KOPT-K1 (cell line): ENCODE results near the gene BTBD9.
"Not testable (repeated sequence)": the region's sequence is repeated elsewhere in the genome, so short reads cannot be mapped to it uniquely, and the experiment has no call there.

Source experiments
- H3K27ac ChIP-seq: fragments of 200-600 bp; sonication (generic); 2 replicates; pipeline ENCODE4 v1.5.1; 2016; ENCODE audit warnings: antibody characterized with exemption, mild to moderate bottlenecking, low read depth, low read length; ENCODE audit not compliant: poor library complexity, severe bottlenecking
- H3K36me3 ChIP-seq: fragments of 200-600 bp; sonication (generic); 2 replicates; pipeline ENCODE4 v1.5.1; 2017; ENCODE audit warnings: antibody characterized with exemption, mild to moderate bottlenecking, low read length, moderate library complexity; ENCODE audit not compliant: insufficient read depth
- H3K9me3 ChIP-seq: fragments of 200-600 bp; sonication (generic); 2 replicates; pipeline ENCODE4 v1.5.1; 2017; ENCODE audit warnings: antibody characterized with exemption, low read length, mild to moderate bottlenecking; ENCODE audit not compliant: insufficient read depth, poor library complexity, severe bottlenecking

The BTBD9 gene

GRCh38 chr6:38631186-38631783, 8.4 kb downstream of the BTBD9 start:
- no peaks in the 10 kb centered on the region for H3K36me3 ChIP-seq
- H3K27ac ChIP-seq = no peak overlapping the region

GRCh38 chr6:38625217-38625616, 14.5 kb downstream of the BTBD9 start:
- no peak overlapping the region for H3K27ac ChIP-seq
- no peaks in the 10 kb centered on the region for H3K36me3 ChIP-seq

More at GRCh38 chr6:38631186-38631783, 8.4 kb downstream of the BTBD9 start:
- H3K9me3 ChIP-seq = no peaks in the 10 kb centered on the region

GRCh38 chr6:38619342-38619741, 20.4 kb downstream of the BTBD9 start:
- H3K36me3 ChIP-seq, H3K9me3 ChIP-seq, H3K27ac ChIP-seq: not testable (repeated sequence)

More at GRCh38 chr6:38625217-38625616, 14.5 kb downstream of the BTBD9 start:
- peaks cover 10% of the 10 kb centered on the region for H3K9me3 ChIP-seq

- not testable (repeated sequence) for H3K27ac ChIP-seq, H3K36me3 ChIP-seq, H3K9me3 ChIP-seq
Measured at GRCh38 chr6:38618301-38618700, 21.4 kb downstream of the BTBD9 start.

GRCh38 chr6:38617856-38618255, 21.9 kb downstream of the BTBD9 start:
- Histone ChIP-seq H3K27ac (no peak overlapping the region), H3K36me3 (no peaks in the 10 kb centered on the region), H3K9me3 (no peaks in the 10 kb centered on the region)

GRCh38 chr6:38612143-38612965, 27.4 kb downstream of the BTBD9 start:
- Histone ChIP-seq H3K27ac (no peak overlapping the region), H3K36me3 (no peaks in the 10 kb centered on the region), H3K9me3 (no peaks in the 10 kb centered on the region)

- Histone ChIP-seq H3K36me3 (no peaks in the 10 kb centered on the region), H3K27ac (no peak overlapping the region), H3K9me3 (no peaks in the 10 kb centered on the region)
Measured at GRCh38 chr6:38610050-38610625, 29.6 kb downstream of the BTBD9 start.

- Histone ChIP-seq H3K36me3 (no peaks in the 10 kb centered on the region), H3K9me3 (no peaks in the 10 kb centered on the region), H3K27ac (no peak overlapping the region)
Measured at GRCh38 chr6:38604700-38605099, 35.0 kb downstream of the BTBD9 start.

- Histone ChIP-seq H3K27ac (no peak overlapping the region), H3K36me3 (no peaks in the 10 kb centered on the region), H3K9me3 (no peaks in the 10 kb centered on the region)
Measured at GRCh38 chr6:38603966-38604365, 35.8 kb downstream of the BTBD9 start.

- no peaks in the 10 kb centered on the region for H3K36me3 ChIP-seq
- no peak overlapping the region for H3K27ac ChIP-seq
- no peaks in the 10 kb centered on the region for H3K9me3 ChIP-seq
Measured at GRCh38 chr6:38603496-38603895, 36.2 kb downstream of the BTBD9 start.

GRCh38 chr6:38599966-38600550, 39.7 kb downstream of the BTBD9 start:
- Histone ChIP-seq H3K27ac (no peak overlapping the region), H3K9me3 (no peaks in the 10 kb centered on the region), H3K36me3 (no peaks in the 10 kb centered on the region)

- no peak overlapping the region for H3K27ac ChIP-seq
- no peaks in the 10 kb centered on the region for H3K9me3 ChIP-seq
- no peaks in the 10 kb centered on the region for H3K36me3 ChIP-seq
Measured at GRCh38 chr6:38599261-38599660, 40.5 kb downstream of the BTBD9 start.

- Histone ChIP-seq H3K9me3 (no peaks in the 10 kb centered on the region), H3K36me3 (no peaks in the 10 kb centered on the region), H3K27ac (no peak overlapping the region)
Measured at GRCh38 chr6:38593998-38594665, 45.6 kb downstream of the BTBD9 start.

GRCh38 chr6:38593409-38593808, 46.3 kb downstream of the BTBD9 start:
- no peaks in the 10 kb centered on the region for H3K36me3 ChIP-seq

GRCh38 chr6:38591439-38591838, 48.3 kb downstream of the BTBD9 start:
- Histone ChIP-seq H3K36me3 (no peaks in the 10 kb centered on the region), H3K9me3 (no peaks in the 10 kb centered on the region), H3K27ac (no peak overlapping the region)

More at GRCh38 chr6:38593409-38593808, 46.3 kb downstream of the BTBD9 start:
- Histone ChIP-seq H3K27ac (no peak overlapping the region), H3K9me3 (no peaks in the 10 kb centered on the region)
